HAP-1 (cell line): ENCODE results near the gene CACNG7.

Source experiments
- DNase-seq, 2 experiments: peaks; one replicate each; pipeline ENCODE4 v3.0.0-alpha.2; 2016 to 2020; ENCODE audit warnings: low spot score in 2 of 2
- H3K27me3 ChIP-seq: fragments of 250-450 bp; sonication (Bioruptor Pico); 2 replicates; pipeline ENCODE4 v1.5.1; 2020; ENCODE audit warnings: low read depth, mild to moderate bottlenecking, moderate library complexity
- H3K36me3 ChIP-seq: fragments of 250-450 bp; sonication (Bioruptor Pico); replicated peaks from 2 replicates; pipeline ENCODE4 v1.5.1; 2020; ENCODE audit warnings: mild to moderate bottlenecking
- H3K4me1 ChIP-seq: fragments of 250-450 bp; sonication (Bioruptor Pico); 2 replicates; pipeline ENCODE4 v1.5.1; 2020; ENCODE audit warnings: mild to moderate bottlenecking
- H3K4me3 ChIP-seq: fragments of 250-450 bp; sonication (Bioruptor Pico); 2 replicates; pipeline ENCODE4 v1.5.1; 2020; ENCODE audit warnings: mild to moderate bottlenecking, moderate library complexity
- H3K9me3 ChIP-seq: fragments of 250-450 bp; sonication (Bioruptor Pico); 2 replicates; pipeline ENCODE4 v1.5.1; 2020; ENCODE audit warnings: mild to moderate bottlenecking, moderate library complexity
- in situ Hi-C: fragments of 300-500 bp; cut with MboI; formaldehyde crosslinking; loops from 3 replicates; pipeline ENCODE4 v1.14.3; 2020; ENCODE audit warnings: low sequenced_read_pairs, inconsistent platforms, mixed read lengths

The CACNG7 gene

GRCh38 chr19:53958823-53959757 lies 50.0 kb downstream of the CACNG7 start:
- Histone ChIP-seq H3K4me3 (no peak overlapping the region), H3K27me3 (peaks cover 70% of the 10 kb centered on the region), H3K9me3 (no peaks in the 10 kb centered on the region), H3K36me3 (no peaks in the 10 kb centered on the region), H3K4me1 (no peaks in the 10 kb centered on the region)
- in situ Hi-C loops: no loop called here
- DNase-seq: no peak

GRCh38 chr19:53960187-53960586 lies 51.1 kb downstream of the CACNG7 start:
- Histone ChIP-seq H3K27me3 (peaks cover 78% of the 10 kb centered on the region), H3K4me1 (no peaks in the 10 kb centered on the region), H3K9me3 (no peaks in the 10 kb centered on the region), H3K4me3 (no peak overlapping the region), H3K36me3 (no peaks in the 10 kb centered on the region)
- DNase-seq: no peak
- in situ Hi-C loops: no loop called here

GRCh38 chr19:53960886-53961285 lies 51.8 kb downstream of the CACNG7 start:
- H3K4me1 ChIP-seq: no peaks in the 10 kb centered on the region
- peaks cover 75% of the 10 kb centered on the region for H3K27me3 ChIP-seq
- H3K36me3 ChIP-seq: no peaks in the 10 kb centered on the region
- no peaks in the 10 kb centered on the region for H3K9me3 ChIP-seq
- in situ Hi-C loops: no loop called here
- DNase-seq: no peak
- no peak overlapping the region for H3K4me3 ChIP-seq

GRCh38 chr19:53961523-53962356 lies 52.7 kb downstream of the CACNG7 start:
- Histone ChIP-seq H3K36me3 (no peaks in the 10 kb centered on the region), H3K9me3 (no peaks in the 10 kb centered on the region), H3K27me3 (peaks cover 67% of the 10 kb centered on the region), H3K4me3 (no peak overlapping the region), H3K4me1 (no peaks in the 10 kb centered on the region)
- in situ Hi-C loops: no loop called here
- DNase-seq: no peak

GRCh38 chr19:53962887-53963431 lies 53.9 kb downstream of the CACNG7 start, which contains the start of gene CACNG8:
Gene CACNG8, plus strand, starts transcription at chr19:53962937.
- H3K9me3 ChIP-seq: no peaks in the 10 kb centered on the region
- no peaks in the 10 kb centered on the region for H3K4me1 ChIP-seq
- H3K4me3 ChIP-seq: no peak within 1 kb of the TSS
- DNase-seq: no peak
- no peaks in the 10 kb centered on the region for H3K36me3 ChIP-seq
- H3K27me3 ChIP-seq: peaks cover 55% of the 10 kb centered on the region
- in situ Hi-C loops: no loop called here

GRCh38 chr19:53965091-53965490 lies 56.0 kb downstream of the CACNG7 start:
- no peak for DNase-seq
- Histone ChIP-seq H3K4me3 (no peak overlapping the region), H3K36me3 (no peaks in the 10 kb centered on the region), H3K27me3 (peaks cover 44% of the 10 kb centered on the region), H3K9me3 (no peaks in the 10 kb centered on the region), H3K4me1 (no peaks in the 10 kb centered on the region)
- in situ Hi-C loops: no loop called here

GRCh38 chr19:53966931-53967330 lies 57.9 kb downstream of the CACNG7 start:
- in situ Hi-C loops: no loop called here
- H3K9me3 ChIP-seq: no peaks in the 10 kb centered on the region
- H3K4me1 ChIP-seq: no peaks in the 10 kb centered on the region
- DNase-seq: no peak
- peaks cover 28% of the 10 kb centered on the region for H3K27me3 ChIP-seq
- no peaks in the 10 kb centered on the region for H3K36me3 ChIP-seq
- no peak overlapping the region for H3K4me3 ChIP-seq

- in situ Hi-C loops: no loop called here
- Histone ChIP-seq H3K36me3 (no peaks in the 10 kb centered on the region), H3K4me3 (no peak overlapping the region), H3K27me3 (peaks cover 12% of the 10 kb centered on the region), H3K9me3 (no peaks in the 10 kb centered on the region), H3K4me1 (no peaks in the 10 kb centered on the region)
- no peak for DNase-seq
Observed at GRCh38 chr19:53969366-53969765, 60.3 kb downstream of the CACNG7 start.

GRCh38 chr19:53971673-53972072 lies 62.6 kb downstream of the CACNG7 start:
- H3K36me3 ChIP-seq: no peaks in the 10 kb centered on the region
- no peak for DNase-seq
- H3K4me1 ChIP-seq: no peaks in the 10 kb centered on the region
- H3K27me3 ChIP-seq: no peaks in the 10 kb centered on the region
- H3K4me3 ChIP-seq: no peak overlapping the region
- no peaks in the 10 kb centered on the region for H3K9me3 ChIP-seq
- in situ Hi-C loops: no loop called here

- no peaks in the 10 kb centered on the region for H3K9me3 ChIP-seq
- 0 out of 2 replicates have a peak, but pooled peaks cover 2% of the 10 kb centered on the region for H3K27me3 ChIP-seq
- peaks cover 14% of the 10 kb centered on the region for H3K4me1 ChIP-seq
- in situ Hi-C loops: no loop called here
- peak; percentile 82 to 87 for DNase-seq
- H3K4me3 ChIP-seq: no peak overlapping the region
- H3K36me3 ChIP-seq: no peaks in the 10 kb centered on the region
Observed at GRCh38 chr19:53977429-53977990, 68.4 kb downstream of the CACNG7 start.

- peaks cover 14% of the 10 kb centered on the region for H3K4me1 ChIP-seq
- H3K4me3 ChIP-seq: no peak overlapping the region
- 0 out of 2 replicates have a peak, but pooled peaks cover 2% of the 10 kb centered on the region for H3K27me3 ChIP-seq
- in situ Hi-C loops: no loop called here
- H3K36me3 ChIP-seq: no peaks in the 10 kb centered on the region
- no peaks in the 10 kb centered on the region for H3K9me3 ChIP-seq
- DNase-seq: peak in 1 of 2 experiments; percentile 66
Observed at GRCh38 chr19:53977991-53978731, 69.1 kb downstream of the CACNG7 start.

GRCh38 chr19:53978975-53979801 lies 70.1 kb downstream of the CACNG7 start:
- in situ Hi-C loops: no loop called here
- H3K9me3 ChIP-seq: no peaks in the 10 kb centered on the region
- H3K4me1 ChIP-seq: peaks cover 14% of the 10 kb centered on the region
- H3K4me3 ChIP-seq: peak overlapping the region; percentile 46
- H3K36me3 ChIP-seq: no peaks in the 10 kb centered on the region
- no peak for DNase-seq
- 0 out of 2 replicates have a peak, but pooled peaks cover 2% of the 10 kb centered on the region for H3K27me3 ChIP-seq
